HCT116 (cell line): ENCODE results near the gene KRTAP12-1. TPM values are rescaled to one million over a fixed set of nuclear protein-coding genes. Genes with fewer than 3 reads are reported as not detected.
"Not testable (repeated sequence)": the region's sequence is repeated elsewhere in the genome, so short reads cannot be mapped to it uniquely, and the experiment has no call there.

Experiments
- ATAC-seq: fragments of 200-7000 bp; cut with Tn5 transposase; 2 replicates; pipeline ENCODE4 v1.9.1; 2020; ENCODE audit warnings: mild to moderate bottlenecking, moderate library complexity
- BruUV-seq: library from RNA; stranded (reverse); fragments of 400-500 nt; replicated peaks from 2 replicates; lab custom pipeline; 2021; lab: Mats Ljungman, UMichigan
- CTCF ChIA-PET: fragments of 300-600 bp; sonication (Branson Sonifier 250); formaldehyde crosslinking; loops from one replicate; lab custom pipeline; 2021; ENCODE audit warnings: antibody characterized with exemption; lab: Charles Lee
- POLR2A ChIA-PET: fragments of 300-600, 350-600 bp; sonication (Branson Sonifier 250); formaldehyde crosslinking; loops from one replicate; lab custom pipeline; 2021; ENCODE audit warnings: antibody characterized with exemption; lab: Charles Lee
- RAD21 ChIA-PET, 2 experiments: fragments of 300-600 bp; sonication (Branson Sonifier 250); formaldehyde crosslinking; loops; one replicate each; lab custom pipeline; 2023; ENCODE audit warnings: low total read pairs in 2 of 2; ENCODE audit not compliant: uncharacterized antibody in 2 of 2, unreplicated experiment in 2 of 2, low non-redundant PET in 1 of 2; lab: Charles Lee
- DNase-seq: peaks from one replicate; pipeline ENCODE4 v3.0.0-alpha.2; 2010; ENCODE audit warnings: low read depth, low spot score
- H2AFZ ChIP-seq: fragments of 200-600 bp; shearing (Covaris generic), sonication (generic); 2 replicates; pipeline ENCODE4 v1.6.1; 2017; ENCODE audit warnings: low read depth, mixed run types, mixed read lengths, antibody characterized with exemption, low read length; ENCODE audit not compliant: poor library complexity, severe bottlenecking
- H3K27ac ChIP-seq: 2 replicates; pipeline ENCODE4 v1.5.1; 2012; ENCODE audit warnings: low read depth, low read length
- H3K27me3 ChIP-seq: fragments of 200-600 bp; sonication (generic); 2 replicates; pipeline ENCODE4 v1.6.1; 2016; ENCODE audit warnings: mixed run types, low read length, mixed read lengths; ENCODE audit not compliant: insufficient read depth
- H3K36me3 ChIP-seq, 2 experiments: fragments of 200-500 bp in 1 of 2; fragments of 200-600 bp in 1 of 2; sonication (Bioruptor generic) in 1 of 2; sonication (generic) in 1 of 2; 2 replicates each; pipeline versions ENCODE4 v1.5.1 to v1.6.1; 2014 to 2016; ENCODE audit warnings: low read length in 2 of 2, inconsistent platforms in 1 of 2, mixed read lengths in 1 of 2, mixed run types in 1 of 2; ENCODE audit not compliant: insufficient read depth in 2 of 2, control insufficient read depth in 1 of 2
- H3K4me1 ChIP-seq, 2 experiments: fragments of 200-600 bp in 1 of 2; sonication (generic) in 1 of 2; 2 replicates each; pipeline versions ENCODE4 v1.5.1 to v1.6.1; 2012 to 2017; ENCODE audit warnings: low read length in 2 of 2, inconsistent platforms in 1 of 2, mild to moderate bottlenecking in 1 of 2, mixed read lengths in 1 of 2, mixed run types in 1 of 2, moderate library complexity in 1 of 2; ENCODE audit not compliant: insufficient read depth in 2 of 2, control insufficient read depth in 1 of 2
- H3K4me2 ChIP-seq: fragments of 200-600 bp; sonication (generic); 2 replicates; pipeline ENCODE4 v1.6.1; 2017; ENCODE audit warnings: mixed run types, low read length, mixed read lengths
- H3K4me3 ChIP-seq, 2 experiments: fragments of 200-600 bp in 1 of 2; sonication (generic) in 1 of 2; replicated peaks in 1 of 2; 2 replicates each; pipeline ENCODE4 v1.5.1; 2011 to 2016; ENCODE audit warnings: low read length in 2 of 2, control low read depth in 1 of 2, low read depth in 1 of 2, mild to moderate bottlenecking in 1 of 2, mixed read lengths in 1 of 2, mixed run types in 1 of 2
- H3K79me2 ChIP-seq: fragments of 200-600 bp; sonication (generic); 2 replicates; pipeline ENCODE4 v1.6.1; 2017; ENCODE audit warnings: mild to moderate bottlenecking, mixed run types, low read length, moderate library complexity, mixed read lengths; ENCODE audit not compliant: insufficient read depth
- H3K9ac ChIP-seq: fragments of 200-600 bp; sonication (generic); 2 replicates; pipeline ENCODE4 v1.6.1; 2016; ENCODE audit warnings: low read length, mixed read lengths
- H3K9me2 ChIP-seq: fragments of 200-600 bp; sonication (generic), shearing (Covaris generic); 2 replicates; pipeline ENCODE4 v1.6.1; 2017; ENCODE audit warnings: mixed run types, mild to moderate bottlenecking, moderate library complexity; ENCODE audit not compliant: insufficient read depth
- H3K9me3 ChIP-seq, 2 experiments: fragments of 200-500 bp in 1 of 2; fragments of 200-600 bp in 1 of 2; sonication (Bioruptor generic) in 1 of 2; sonication (generic) in 1 of 2; 2 replicates each; pipeline ENCODE4 v1.6.1; 2014 to 2017; ENCODE audit warnings: low read length in 2 of 2, mixed read lengths in 2 of 2, inconsistent platforms in 1 of 2, low read depth in 1 of 2, mild to moderate bottlenecking in 1 of 2, mixed run types in 1 of 2, moderate library complexity in 1 of 2; ENCODE audit not compliant: control insufficient read depth in 1 of 2, insufficient read depth in 1 of 2
- H4K20me1 ChIP-seq: fragments of 200-600 bp; sonication (generic), shearing (Covaris generic); 2 replicates; pipeline ENCODE4 v1.6.1; 2017; ENCODE audit warnings: mixed run types, mild to moderate bottlenecking, moderate library complexity; ENCODE audit not compliant: insufficient read depth
- EGR1 ChIP-seq: IDR thresholded peaks from 2 replicates; pipeline ENCODE4 v1.6.1; 2012; ENCODE audit warnings: low read depth
- EZH2phosphoT487 ChIP-seq: fragments of 200-600 bp; IDR thresholded peaks from 2 replicates; pipeline ENCODE4 v1.6.1; 2018; ENCODE audit warnings: antibody characterized with exemption, borderline replicate concordance
- POLR2A ChIP-seq: IDR thresholded peaks from 2 replicates; pipeline ENCODE4 v1.7.0; 2011; ENCODE audit warnings: borderline replicate concordance; ENCODE audit not compliant: insufficient read depth, insufficient read length; ENCODE audit errors: extremely low read depth
- TCF7L2 ChIP-seq: IDR thresholded peaks from 2 replicates; pipeline ENCODE4 v1.7.0; 2011; ENCODE audit warnings: borderline replicate concordance, inconsistent platforms; ENCODE audit not compliant: insufficient read depth, insufficient read length; ENCODE audit errors: extremely low read depth
- intact Hi-C: fragments of 100-400 bp; cut with micrococcal nuclease; formaldehyde crosslinking; loops from 2 replicates; pipeline ENCODE4 v1.10.0; 2022
- total RNA-seq: library from RNA; stranded (reverse); gene quantifications from one replicate; pipeline ENCODE4 v1.2.1, GENCODE V29; 2021; ENCODE audit not compliant: unreplicated experiment
- TF ChIP-seq, protein P1 (sequence below): IDR thresholded peaks from 2 replicates; pipeline ENCODE4 v1.6.1; 2011; ENCODE audit warnings: mild to moderate bottlenecking, low read length, moderate library complexity; ENCODE audit not compliant: insufficient replicate concordance; ENCODE audit errors: extremely low read depth

The KRTAP12-1 gene
- total RNA-seq, 1 experiment from 2014 or later, result not detected

- TF ChIP-seq, protein P1, sequence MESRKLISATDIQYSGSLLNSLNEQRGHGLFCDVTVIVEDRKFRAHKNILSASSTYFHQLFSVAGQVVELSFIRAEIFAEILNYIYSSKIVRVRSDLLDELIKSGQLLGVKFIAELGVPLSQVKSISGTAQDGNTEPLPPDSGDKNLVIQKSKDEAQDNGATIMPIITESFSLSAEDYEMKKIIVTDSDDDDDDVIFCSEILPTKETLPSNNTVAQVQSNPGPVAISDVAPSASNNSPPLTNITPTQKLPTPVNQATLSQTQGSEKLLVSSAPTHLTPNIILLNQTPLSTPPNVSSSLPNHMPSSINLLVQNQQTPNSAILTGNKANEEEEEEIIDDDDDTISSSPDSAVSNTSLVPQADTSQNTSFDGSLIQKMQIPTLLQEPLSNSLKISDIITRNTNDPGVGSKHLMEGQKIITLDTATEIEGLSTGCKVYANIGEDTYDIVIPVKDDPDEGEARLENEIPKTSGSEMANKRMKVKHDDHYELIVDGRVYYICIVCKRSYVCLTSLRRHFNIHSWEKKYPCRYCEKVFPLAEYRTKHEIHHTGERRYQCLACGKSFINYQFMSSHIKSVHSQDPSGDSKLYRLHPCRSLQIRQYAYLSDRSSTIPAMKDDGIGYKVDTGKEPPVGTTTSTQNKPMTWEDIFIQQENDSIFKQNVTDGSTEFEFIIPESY, result no peak
- TF ChIP-seq EGR1, result no peak
- no peak for TF ChIP-seq EZH2phosphoT487
- no peak for TF ChIP-seq TCF7L2
- TF ChIP-seq POLR2A, result no peak
Observed at GRCh38 chr21:44697811-44698734, 16.1 kb upstream of the KRTAP12-1 start (continued).

GRCh38 chr21:44697172-44697810 is 15.3 kb upstream of the KRTAP12-1 start, which contains the start of gene KRTAP10-12:
TSS of gene KRTAP10-12 (plus strand) at chr21:44697172. CDS start at chr21:44697202, 30 bp downstream.
- Histone ChIP-seq H3K9me3 (peaks cover 4 to 14% of the 10 kb centered on the region in 2 experiments; a peak in 2 of 4 replicates), H3K27me3 (peaks cover 10% of the 10 kb centered on the region; the same call in 1 of the 2 replicates)
- H3K9me2 ChIP-seq, H2AFZ ChIP-seq, H3K4me3 ChIP-seq, BruUV-seq, ATAC-seq, H4K20me1 ChIP-seq, RAD21 ChIA-PET, H3K4me1 ChIP-seq, H3K79me2 ChIP-seq, H3K9ac ChIP-seq, CTCF ChIA-PET, intact Hi-C loops, H3K4me2 ChIP-seq, H3K27ac ChIP-seq, DNase-seq, H3K36me3 ChIP-seq: not testable (repeated sequence)
- POLR2A ChIA-PET, result interaction anchor here (0.6 kb wide), 1 partner anchor 1798 kb away, joined by 5 read pairs; no protein-coding TSS in a partner anchor
